ENCODE results near the gene PZP.
"Not testable (repeated sequence)": the region's sequence is repeated elsewhere in the genome, so short reads cannot be mapped to it uniquely, and the experiment has no call there.

PZP gene

GRCh38 chr12:9204380-9204779 lies 3.8 kb downstream of the PZP start:
- H3K4me3 ChIP-seq = no peak overlapping the region
- no peak overlapping the region for H3K27ac ChIP-seq

GRCh38 chr12:9198012-9198411 lies 10.2 kb downstream of the PZP start:
- H3K4me3 ChIP-seq = no peak overlapping the region
- H3K27ac ChIP-seq = no peak overlapping the region

DNA sequence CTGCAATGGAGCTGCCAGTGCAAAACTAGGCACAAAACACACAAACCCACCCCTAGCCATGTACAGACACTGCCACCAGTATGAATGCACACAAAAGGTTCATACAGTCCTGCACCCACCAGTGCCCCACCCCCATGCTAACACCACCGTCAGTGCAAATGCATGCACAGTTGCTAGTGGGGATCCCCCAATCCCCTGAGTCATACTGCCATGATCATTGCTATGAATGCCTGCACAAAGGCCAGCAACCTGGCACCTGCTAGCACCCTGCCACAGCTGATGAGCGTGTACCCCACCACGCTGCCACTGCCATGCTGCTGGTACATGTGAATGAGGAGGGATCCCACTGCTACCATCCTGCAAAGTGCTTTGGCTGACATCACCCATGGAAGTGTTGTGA lies 23.9 kb downstream of the PZP start:
- H3K27ac ChIP-seq = no peak overlapping the region
- no peak overlapping the region for H3K4me3 ChIP-seq

DNA sequence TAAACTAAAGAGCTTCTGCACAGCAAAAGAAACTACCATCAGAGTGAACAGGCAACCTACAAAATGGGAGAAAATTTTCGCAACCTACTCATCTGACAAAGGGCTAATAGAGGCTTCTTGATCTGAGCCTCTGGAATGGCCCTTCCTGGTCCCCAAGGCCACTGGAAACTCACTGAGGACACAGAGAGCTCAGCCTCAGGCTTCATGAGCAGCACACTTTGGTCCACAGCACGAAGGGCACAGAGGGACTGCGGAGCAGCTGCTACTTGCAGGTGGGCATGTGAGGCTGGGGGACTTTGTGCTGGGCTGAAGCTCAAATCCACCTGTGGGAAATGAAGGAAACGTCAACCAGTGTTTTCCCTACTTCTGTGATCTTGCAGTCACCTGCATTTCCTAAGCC lies 27.4 kb downstream of the PZP start:
- Histone ChIP-seq H3K27ac (no peak overlapping the region), H3K4me3 (no peak overlapping the region)

- no peak overlapping the region for H3K27ac ChIP-seq
- H3K4me3 ChIP-seq = no peak overlapping the region
Measured at GRCh38 chr12:9179781-9180180, 28.4 kb downstream of the PZP start.

GRCh38 chr12:9169979-9170634 lies 38.1 kb downstream of the PZP start:
- H3K4me3 ChIP-seq = no peak overlapping the region
- H3K27ac ChIP-seq = peak overlapping the region in 2 of 21 experiments; percentile 14 to 61

DNA sequence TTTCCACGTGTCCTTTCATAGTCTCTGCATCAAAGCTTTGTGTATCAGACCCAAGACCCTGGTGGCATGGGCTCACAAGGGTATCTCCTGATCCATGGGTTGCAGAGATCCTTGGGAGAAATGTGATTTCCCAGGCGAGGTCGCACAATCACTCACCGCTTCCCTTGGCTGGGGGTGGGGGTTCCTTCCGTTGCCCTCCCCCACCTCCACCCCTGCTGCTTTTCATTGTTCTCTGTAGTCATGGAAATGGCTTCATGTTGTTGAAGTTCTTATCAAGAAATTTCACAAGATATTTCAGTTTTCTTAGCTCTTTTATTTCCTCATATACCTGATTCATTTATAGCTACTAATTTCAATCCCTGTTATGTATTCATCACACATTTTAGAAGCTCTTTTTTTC lies 40.9 kb downstream of the PZP start:
- peak overlapping the region in 1 of 21 experiments; percentile 46 for H3K27ac ChIP-seq
- not testable (repeated sequence) for H3K4me3 ChIP-seq

DNA sequence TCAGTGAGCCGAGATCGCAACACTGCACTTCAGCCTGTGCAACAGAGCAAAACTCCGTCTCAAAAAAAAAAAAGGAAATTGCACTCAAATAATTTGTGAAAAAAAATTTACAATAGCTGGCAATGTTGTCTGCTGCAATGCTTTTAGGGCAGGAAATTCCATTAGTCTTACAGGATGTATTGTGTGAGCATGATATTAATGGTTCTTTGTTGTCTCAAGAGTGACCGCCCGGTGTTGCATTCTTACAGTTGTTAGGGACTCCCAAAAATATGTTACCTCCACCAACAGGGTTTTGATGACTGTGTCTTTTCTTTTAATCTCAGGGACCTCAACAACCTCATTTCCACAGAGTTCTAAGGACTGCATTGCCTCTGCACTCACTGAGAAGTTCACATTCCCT lies 44.8 kb downstream of the PZP start:
- Histone ChIP-seq H3K27ac (peak overlapping the region in 1 of 21 experiments; percentile 42), H3K4me3 (no peak overlapping the region)

- no peak overlapping the region for H3K4me3 ChIP-seq
- no peak overlapping the region for H3K27ac ChIP-seq
Measured at GRCh38 chr12:9156119-9156518, 52.1 kb downstream of the PZP start.

GRCh38 chr12:9149372-9149771 lies 58.8 kb downstream of the PZP start:
- no peak overlapping the region for H3K4me3 ChIP-seq
- H3K27ac ChIP-seq = no peak overlapping the region

GRCh38 chr12:9148926-9149325 lies 59.3 kb downstream of the PZP start:
- Histone ChIP-seq H3K4me3 (no peak overlapping the region), H3K27ac (no peak overlapping the region)

DNA sequence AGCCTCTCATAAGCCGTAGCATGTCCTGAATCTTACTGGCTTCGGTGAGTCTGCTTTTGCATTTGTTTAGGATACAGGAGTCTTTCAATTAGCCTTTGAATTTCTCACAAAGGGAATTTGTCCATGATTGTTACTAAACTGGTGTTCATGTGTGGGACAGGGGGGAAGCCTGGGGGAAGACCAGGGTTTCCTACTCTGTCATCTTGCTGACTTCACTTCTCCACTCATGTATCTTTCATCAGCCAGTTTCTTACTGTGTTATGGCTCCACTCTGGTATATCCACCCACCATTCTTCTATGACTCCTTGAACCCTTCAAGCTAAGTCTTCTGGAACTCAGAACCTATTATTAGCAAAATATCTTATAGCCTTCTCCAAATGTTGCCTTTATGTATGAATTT lies 60.7 kb downstream of the PZP start:
- Histone ChIP-seq H3K4me3 (no peak overlapping the region), H3K27ac (no peak overlapping the region)

- Histone ChIP-seq H3K4me3 (no peak overlapping the region), H3K27ac (no peak overlapping the region)
Measured at GRCh38 chr12:9144730-9145106, 63.5 kb downstream of the PZP start.

GRCh38 chr12:9143929-9144729 lies 64.1 kb downstream of the PZP start:
- H3K4me3 ChIP-seq = no peak overlapping the region
- H3K27ac ChIP-seq = no peak overlapping the region

DNA sequence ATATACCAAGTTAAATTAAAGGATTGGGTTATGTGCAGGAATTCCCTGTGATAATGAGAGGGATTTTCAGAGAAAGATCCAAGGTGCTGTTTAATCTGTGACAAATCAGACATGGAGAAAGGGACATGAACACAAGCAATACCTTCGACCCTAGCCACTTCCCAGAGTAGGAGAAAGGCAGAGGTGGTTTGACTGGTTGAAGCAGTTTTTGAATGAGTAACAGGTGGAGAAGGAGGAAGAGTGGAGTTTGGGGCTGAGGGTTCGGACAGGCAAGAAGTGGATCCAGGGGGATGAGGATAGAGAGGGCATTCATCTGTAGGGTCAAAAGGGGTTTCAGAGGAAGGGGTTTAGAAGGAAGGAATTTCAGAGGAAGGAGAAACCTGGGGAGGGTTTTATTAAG lies 65.1 kb downstream of the PZP start:
- Histone ChIP-seq H3K27ac (no peak overlapping the region), H3K4me3 (no peak overlapping the region)

DNA sequence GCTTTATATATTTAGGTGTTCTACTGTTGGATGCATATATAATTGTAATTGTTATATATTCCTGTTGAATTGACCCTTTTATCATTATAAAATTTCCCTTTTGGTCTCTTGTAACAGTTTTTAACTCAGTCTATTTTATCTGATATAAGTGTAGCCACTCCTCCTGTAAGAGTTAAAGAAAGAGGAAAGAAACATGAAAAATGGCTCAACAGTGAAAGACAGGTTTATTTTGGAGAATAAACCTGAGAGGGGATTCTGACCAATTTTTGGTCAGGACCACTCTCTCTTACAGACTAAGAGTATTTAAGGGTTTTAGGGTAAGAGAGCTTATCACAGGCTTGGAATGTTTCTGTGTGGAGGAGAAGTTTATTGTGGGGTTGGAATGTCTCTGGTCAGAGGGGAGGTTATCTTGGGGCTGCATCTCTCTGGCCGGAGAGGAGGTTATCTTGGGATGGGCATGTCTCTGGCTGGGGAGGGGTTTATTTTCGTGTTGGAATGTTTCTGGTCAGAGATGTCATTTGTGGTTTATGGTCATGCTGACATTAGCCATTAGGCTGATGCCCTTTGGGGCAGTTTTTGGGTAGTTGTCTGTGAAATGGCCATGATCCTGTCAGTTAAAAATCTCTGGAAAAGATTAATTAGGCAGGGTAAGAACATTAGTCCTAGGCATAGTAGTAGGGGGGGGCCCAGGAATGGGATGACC lies 68.5 kb downstream of the PZP start:
- H3K4me3 ChIP-seq, H3K27ac ChIP-seq: not testable (repeated sequence)

GRCh38 chr12:9135903-9136310 lies 72.3 kb downstream of the PZP start:
- H3K4me3 ChIP-seq = no peak overlapping the region
- no peak overlapping the region for H3K27ac ChIP-seq

- Histone ChIP-seq H3K27ac (no peak overlapping the region), H3K4me3 (no peak overlapping the region)
Measured at GRCh38 chr12:9134981-9135628, 73.1 kb downstream of the PZP start.

- H3K27ac ChIP-seq = no peak overlapping the region
Measured at GRCh38 chr12:9133216-9133916, 74.8 kb downstream of the PZP start.

GRCh38 chr12:9132008-9132535 lies 76.1 kb downstream of the PZP start:
- no peak overlapping the region for H3K4me3 ChIP-seq
- H3K27ac ChIP-seq = no peak overlapping the region

More at GRCh38 chr12:9133216-9133916, 74.8 kb downstream of the PZP start:
- H3K4me3 ChIP-seq = no peak overlapping the region

Measured in skin epidermis (tissue), 12 donors.